ENCODE measurements around the gene TNFRSF25.

Gene TNFRSF25

GRCh38 chr1:6464514-6464836 is 1.5 kb downstream of the TNFRSF25 start:
- no peak overlapping the region for H3K4me3 ChIP-seq (replicated peaks; ENCODE audit: low read depth, low read length)
- DNase-seq (ENCODE audit: extremely low read depth, insufficient read length), result no peak

GRCh38 chr1:6463120-6463412 is 2.9 kb downstream of the TNFRSF25 start:
- Histone ChIP-seq H3K27me3 (replicated peaks; ENCODE audit: control insufficient read depth, insufficient read depth, low read length) (no peaks in the 10 kb centered on the region; the same call in 1 of the 2 replicates), H3K4me3 (replicated peaks; ENCODE audit: low read depth, low read length) (no peak overlapping the region), H3K36me3 (ENCODE audit: control insufficient read depth, insufficient read depth, low read length) (no peaks in the 10 kb centered on the region)
- TF ChIP-seq CTCF (IDR thresholded peaks at IDR 0.05; ENCODE audit: insufficient read depth, low read length, poor library complexity, severe bottlenecking), result no peak
- DNase-seq (ENCODE audit: extremely low read depth, insufficient read length), result no peak

More at GRCh38 chr1:6464514-6464836, 1.5 kb downstream of the TNFRSF25 start:
- H3K36me3 ChIP-seq (ENCODE audit: control insufficient read depth, insufficient read depth, low read length), result no peaks in the 10 kb centered on the region
- TF ChIP-seq CTCF (IDR thresholded peaks at IDR 0.05; ENCODE audit: insufficient read depth, low read length, poor library complexity, severe bottlenecking), result no peak
- H3K27me3 ChIP-seq (replicated peaks; ENCODE audit: control insufficient read depth, insufficient read depth, low read length), result no peaks in the 10 kb centered on the region; the same call in 1 of the 2 replicates

- Histone ChIP-seq H3K27me3 (replicated peaks; ENCODE audit: control insufficient read depth, insufficient read depth, low read length) (no peaks in the 10 kb centered on the region; the same call in 1 of the 2 replicates), H3K36me3 (ENCODE audit: control insufficient read depth, insufficient read depth, low read length) (no peaks in the 10 kb centered on the region), H3K4me3 (replicated peaks; ENCODE audit: low read depth, low read length) (no peak overlapping the region)
- DNase-seq (ENCODE audit: extremely low read depth, insufficient read length), result no peak
- no peak for TF ChIP-seq CTCF (IDR thresholded peaks at IDR 0.05; ENCODE audit: insufficient read depth, low read length, poor library complexity, severe bottlenecking)
Observed at GRCh38 chr1:6462412-6463119, 3.4 kb downstream of the TNFRSF25 start.

- no peak for TF ChIP-seq CTCF (IDR thresholded peaks at IDR 0.05; ENCODE audit: insufficient read depth, low read length, poor library complexity, severe bottlenecking)
- no peak overlapping the region for H3K4me3 ChIP-seq (replicated peaks; ENCODE audit: low read depth, low read length)
Observed at GRCh38 chr1:6461538-6462411, 4.2 kb downstream of the TNFRSF25 start.

GRCh38 chr1:6461051-6461530 is 4.9 kb downstream of the TNFRSF25 start:
- H3K27me3 ChIP-seq (replicated peaks; ENCODE audit: control insufficient read depth, insufficient read depth, low read length), result no peaks in the 10 kb centered on the region; the same call in 1 of the 2 replicates
- H3K36me3 ChIP-seq (ENCODE audit: control insufficient read depth, insufficient read depth, low read length), result no peaks in the 10 kb centered on the region
- no peak for TF ChIP-seq CTCF (IDR thresholded peaks at IDR 0.05; ENCODE audit: insufficient read depth, low read length, poor library complexity, severe bottlenecking)
- DNase-seq (ENCODE audit: extremely low read depth, insufficient read length), result no peak
- no peak overlapping the region for H3K4me3 ChIP-seq (replicated peaks; ENCODE audit: low read depth, low read length)

More at GRCh38 chr1:6461538-6462411, 4.2 kb downstream of the TNFRSF25 start:
- H3K36me3 ChIP-seq (ENCODE audit: control insufficient read depth, insufficient read depth, low read length), result no peaks in the 10 kb centered on the region
- DNase-seq (ENCODE audit: extremely low read depth, insufficient read length), result no peak
- H3K27me3 ChIP-seq (replicated peaks; ENCODE audit: control insufficient read depth, insufficient read depth, low read length), result no peaks in the 10 kb centered on the region; the same call in 1 of the 2 replicates

Measured in GM06990 (cell line).